B cell (primary cell): Measurements from ENCODE around the gene GRIP1.

Experiments
- EZH2 ChIP-seq: IDR thresholded peaks from 2 replicates; pipeline ENCODE4 v1.6.1; 2012; ENCODE audit warnings: borderline replicate concordance, low read depth, mild to moderate bottlenecking, moderate library complexity, low read length; ENCODE audit not compliant: insufficient read depth, poor library complexity, severe bottlenecking
- TF ChIP-seq, protein P1 (sequence below): fragments of 200-600 bp; IDR thresholded peaks from one replicate; pipeline ENCODE4 v1.8.0; 2022; ENCODE audit warnings: antibody characterized with exemption, mild to moderate bottlenecking

DNA sequence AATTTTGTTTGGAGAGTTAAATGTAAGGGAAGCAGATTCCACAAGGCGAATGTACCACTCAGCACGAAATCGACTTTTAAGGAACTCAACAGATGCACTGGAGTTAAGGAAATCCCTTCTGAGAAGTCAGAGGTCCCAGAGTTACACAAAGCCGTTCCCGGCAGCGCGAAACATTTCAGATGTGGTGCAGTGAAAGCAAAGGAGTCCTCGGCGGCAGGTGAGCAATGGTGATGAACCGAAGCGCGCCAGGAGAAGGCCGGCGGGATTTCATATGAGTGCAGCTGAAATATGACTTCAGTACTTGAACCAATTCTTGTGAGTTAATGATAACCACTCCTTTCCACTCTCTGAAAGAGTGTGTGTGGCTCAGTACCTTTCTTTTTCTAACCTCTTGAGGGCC is 183.2 kb downstream of the GRIP1 start:
- TF ChIP-seq, protein P1, sequence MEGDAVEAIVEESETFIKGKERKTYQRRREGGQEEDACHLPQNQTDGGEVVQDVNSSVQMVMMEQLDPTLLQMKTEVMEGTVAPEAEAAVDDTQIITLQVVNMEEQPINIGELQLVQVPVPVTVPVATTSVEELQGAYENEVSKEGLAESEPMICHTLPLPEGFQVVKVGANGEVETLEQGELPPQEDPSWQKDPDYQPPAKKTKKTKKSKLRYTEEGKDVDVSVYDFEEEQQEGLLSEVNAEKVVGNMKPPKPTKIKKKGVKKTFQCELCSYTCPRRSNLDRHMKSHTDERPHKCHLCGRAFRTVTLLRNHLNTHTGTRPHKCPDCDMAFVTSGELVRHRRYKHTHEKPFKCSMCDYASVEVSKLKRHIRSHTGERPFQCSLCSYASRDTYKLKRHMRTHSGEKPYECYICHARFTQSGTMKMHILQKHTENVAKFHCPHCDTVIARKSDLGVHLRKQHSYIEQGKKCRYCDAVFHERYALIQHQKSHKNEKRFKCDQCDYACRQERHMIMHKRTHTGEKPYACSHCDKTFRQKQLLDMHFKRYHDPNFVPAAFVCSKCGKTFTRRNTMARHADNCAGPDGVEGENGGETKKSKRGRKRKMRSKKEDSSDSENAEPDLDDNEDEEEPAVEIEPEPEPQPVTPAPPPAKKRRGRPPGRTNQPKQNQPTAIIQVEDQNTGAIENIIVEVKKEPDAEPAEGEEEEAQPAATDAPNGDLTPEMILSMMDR, result no peak
- TF ChIP-seq EZH2, result no peak
